ENCODE data around the gene CDKN1C.

DNA sequence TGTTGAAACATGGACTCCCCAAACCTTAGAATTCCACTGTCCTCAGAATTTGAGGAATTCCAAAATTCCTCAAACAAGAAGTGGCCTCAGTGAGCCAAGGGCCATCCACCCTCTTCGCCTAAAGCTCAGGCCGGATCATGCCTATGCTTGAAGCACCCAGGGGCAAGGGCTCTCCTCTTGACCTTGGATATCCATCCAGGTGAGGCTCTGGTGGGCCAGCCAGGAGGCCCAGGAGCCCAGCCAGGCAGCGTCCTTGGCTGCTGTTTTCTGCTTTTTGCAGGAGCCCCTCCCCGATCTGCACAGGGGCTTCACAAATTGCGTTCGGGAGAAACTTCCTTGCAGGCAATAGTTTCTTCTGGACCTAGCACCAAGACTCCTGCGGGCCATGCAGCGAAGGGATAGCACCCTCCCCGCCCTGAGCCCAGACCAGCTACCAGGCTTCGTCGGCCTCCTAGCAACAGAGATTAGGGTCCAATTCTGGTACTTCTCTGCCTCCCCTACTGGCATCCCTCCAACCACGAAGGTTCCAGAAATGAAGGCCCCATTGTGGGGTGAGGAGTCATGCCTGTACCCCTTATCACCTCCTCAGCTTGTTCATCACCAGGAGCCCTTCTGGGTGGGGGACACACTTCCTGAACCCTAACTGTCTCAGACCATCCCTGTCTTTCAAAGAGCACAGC lies 41.7 kb upstream of the CDKN1C start:
- TF ChIP-seq POLR2AphosphoS5 (IDR thresholded peaks at IDR 0.05; ENCODE audit: low read depth, low read length) (no peak), TAF1 (IDR thresholded peaks at IDR 0.05; ENCODE audit: borderline replicate concordance, insufficient read depth, low read length) (no peak), SIN3A (IDR thresholded peaks at IDR 0.05; ENCODE audit: borderline replicate concordance, insufficient read depth, low read length) (no peak), FOXP2 (optimal IDR thresholded peaks at IDR 0.05; ENCODE audit: borderline replicate concordance, extremely low read depth, extremely low read length, insufficient read depth) (no peak)
- TF ChIP-seq, protein P1, sequence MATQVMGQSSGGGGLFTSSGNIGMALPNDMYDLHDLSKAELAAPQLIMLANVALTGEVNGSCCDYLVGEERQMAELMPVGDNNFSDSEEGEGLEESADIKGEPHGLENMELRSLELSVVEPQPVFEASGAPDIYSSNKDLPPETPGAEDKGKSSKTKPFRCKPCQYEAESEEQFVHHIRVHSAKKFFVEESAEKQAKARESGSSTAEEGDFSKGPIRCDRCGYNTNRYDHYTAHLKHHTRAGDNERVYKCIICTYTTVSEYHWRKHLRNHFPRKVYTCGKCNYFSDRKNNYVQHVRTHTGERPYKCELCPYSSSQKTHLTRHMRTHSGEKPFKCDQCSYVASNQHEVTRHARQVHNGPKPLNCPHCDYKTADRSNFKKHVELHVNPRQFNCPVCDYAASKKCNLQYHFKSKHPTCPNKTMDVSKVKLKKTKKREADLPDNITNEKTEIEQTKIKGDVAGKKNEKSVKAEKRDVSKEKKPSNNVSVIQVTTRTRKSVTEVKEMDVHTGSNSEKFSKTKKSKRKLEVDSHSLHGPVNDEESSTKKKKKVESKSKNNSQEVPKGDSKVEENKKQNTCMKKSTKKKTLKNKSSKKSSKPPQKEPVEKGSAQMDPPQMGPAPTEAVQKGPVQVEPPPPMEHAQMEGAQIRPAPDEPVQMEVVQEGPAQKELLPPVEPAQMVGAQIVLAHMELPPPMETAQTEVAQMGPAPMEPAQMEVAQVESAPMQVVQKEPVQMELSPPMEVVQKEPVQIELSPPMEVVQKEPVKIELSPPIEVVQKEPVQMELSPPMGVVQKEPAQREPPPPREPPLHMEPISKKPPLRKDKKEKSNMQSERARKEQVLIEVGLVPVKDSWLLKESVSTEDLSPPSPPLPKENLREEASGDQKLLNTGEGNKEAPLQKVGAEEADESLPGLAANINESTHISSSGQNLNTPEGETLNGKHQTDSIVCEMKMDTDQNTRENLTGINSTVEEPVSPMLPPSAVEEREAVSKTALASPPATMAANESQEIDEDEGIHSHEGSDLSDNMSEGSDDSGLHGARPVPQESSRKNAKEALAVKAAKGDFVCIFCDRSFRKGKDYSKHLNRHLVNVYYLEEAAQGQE (IDR thresholded peaks at IDR 0.05; ENCODE audit: insufficient read depth in 1 of 2, low read depth in 2 of 2, low read length in 2 of 2) = no peak
